NK-92 treated with Interleukin-12 subunit alpha and Interleukin-12 subunit beta, amount 100 ng/mL, for 24 hours (cell line): Measurements from ENCODE around the gene KRT14.
"Not testable (repeated sequence)": the region's sequence is repeated elsewhere in the genome, so short reads cannot be mapped to it uniquely, and the experiment has no call there.

ENCODE experiments used
- DNase-seq: peaks from one replicate; lab custom pipeline; 2025; lab: John Stamatoyannopoulos, UW

Gene KRT14

GRCh38 chr17:41606930-41607329 lies 20.2 kb upstream of the KRT14 start:
- DNase-seq, result not testable (repeated sequence)

GRCh38 chr17:41602524-41602923 lies 15.8 kb upstream of the KRT14 start:
- no peak for DNase-seq

- no peak for DNase-seq
Observed at GRCh38 chr17:41600318-41600717, 13.6 kb upstream of the KRT14 start.

GRCh38 chr17:41599680-41600079 lies 13.0 kb upstream of the KRT14 start:
- no peak for DNase-seq

- DNase-seq, result no peak
Observed at GRCh38 chr17:41595585-41595984, 8.9 kb upstream of the KRT14 start.

GRCh38 chr17:41594363-41594915 lies 7.7 kb upstream of the KRT14 start:
- no peak for DNase-seq

GRCh38 chr17:41593306-41593981 lies 6.7 kb upstream of the KRT14 start:
- DNase-seq, result no peak

- no peak for DNase-seq
Observed at GRCh38 chr17:41592601-41593305, 6.1 kb upstream of the KRT14 start.

GRCh38 chr17:41589301-41589700 lies 2.6 kb upstream of the KRT14 start:
- no peak for DNase-seq

GRCh38 chr17:41588126-41588810 lies 1.6 kb upstream of the KRT14 start:
- no peak for DNase-seq

GRCh38 chr17:41585301-41586056 lies 1.2 kb downstream of the KRT14 start:
- DNase-seq, result no peak

GRCh38 chr17:41584331-41584927 lies 2.3 kb downstream of the KRT14 start:
- not testable (repeated sequence) for DNase-seq

- no peak for DNase-seq
Observed at GRCh38 chr17:41583137-41584127, 3.3 kb downstream of the KRT14 start.

GRCh38 chr17:41582061-41582968 lies 4.4 kb downstream of the KRT14 start:
- DNase-seq, result not testable (repeated sequence)

- no peak for DNase-seq
Observed at GRCh38 chr17:41581366-41582060, 5.2 kb downstream of the KRT14 start.

GRCh38 chr17:41580687-41581365 lies 5.9 kb downstream of the KRT14 start:
- no peak for DNase-seq

- no peak for DNase-seq
Observed at GRCh38 chr17:41580244-41580575, 6.5 kb downstream of the KRT14 start.
